ENCODE data around the gene GJD3.

The GJD3 gene

GRCh38 chr17:40340880-40341807 lies 23.4 kb downstream of the GJD3 start:
- DNase-seq (ENCODE audit: low spot score): peak; percentile 85

- DNase-seq (ENCODE audit: low spot score): no peak
These were observed 24.2 kb downstream of the GJD3 start for GRCh38 chr17:40340327-40340726.

DNA sequence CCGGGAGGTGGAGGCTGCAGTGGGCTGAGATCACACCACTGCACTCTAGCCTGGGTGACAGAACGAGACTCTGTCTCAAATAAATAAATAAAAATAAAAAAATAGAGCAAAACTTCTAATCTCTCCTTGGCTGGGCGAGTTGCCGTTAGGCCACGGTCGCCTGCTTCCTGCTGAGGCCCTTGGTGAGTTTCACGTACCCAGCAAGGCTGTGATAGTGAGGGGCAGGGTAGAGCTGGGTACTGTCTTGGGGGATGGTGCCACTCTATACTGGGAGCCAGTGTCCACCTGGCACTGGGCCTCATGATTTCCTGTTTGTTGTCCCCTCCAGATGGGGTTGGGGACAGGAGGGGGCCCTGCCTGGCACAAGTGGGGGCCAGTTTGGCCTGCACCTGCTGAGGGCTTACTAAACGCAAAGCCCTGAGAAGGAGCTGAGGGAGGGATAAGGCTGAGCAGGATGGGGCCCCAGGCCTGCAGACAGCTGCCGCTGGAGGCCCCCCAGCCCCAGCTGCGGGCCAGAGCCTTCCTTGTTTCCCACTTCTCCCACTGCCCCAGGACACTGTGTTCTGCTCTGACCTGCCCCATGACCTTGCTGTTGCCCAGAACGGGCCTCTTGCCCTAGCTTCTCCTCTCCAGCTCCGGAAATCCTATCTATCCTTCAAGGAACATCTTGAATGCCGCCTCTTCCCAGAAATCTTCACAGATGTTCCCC lies 25.4 kb downstream of the GJD3 start:
- DNase-seq (ENCODE audit: low spot score): no peak

GRCh38 chr17:40338058-40338457 lies 26.5 kb downstream of the GJD3 start:
- DNase-seq (ENCODE audit: low spot score): no peak

DNA sequence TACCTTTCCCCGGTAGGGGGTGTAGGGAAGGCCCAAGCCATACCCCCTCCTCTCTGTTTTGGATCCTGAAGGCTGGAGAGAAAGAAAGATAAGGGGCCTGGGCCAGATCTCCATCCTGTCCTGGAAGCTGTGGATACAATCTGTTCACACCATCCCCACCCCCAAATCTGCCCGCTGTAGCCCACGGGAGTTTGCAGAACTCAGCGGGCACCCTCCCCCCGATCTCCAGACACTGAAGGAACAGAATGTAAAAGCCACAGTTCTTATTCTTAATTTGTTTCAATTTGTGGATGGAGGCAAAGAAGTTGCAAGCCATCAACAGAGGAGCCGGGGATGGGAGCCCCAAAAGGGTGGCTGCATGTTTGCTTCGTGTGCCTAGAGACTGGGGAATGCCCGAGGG lies 27.2 kb downstream of the GJD3 start:
- no peak for DNase-seq (ENCODE audit: low spot score)

GRCh38 chr17:40335620-40336019 lies 28.9 kb downstream of the GJD3 start:
- no peak for DNase-seq (ENCODE audit: low spot score)

GRCh38 chr17:40333781-40334448 lies 30.6 kb downstream of the GJD3 start:
- no peak for DNase-seq (ENCODE audit: low spot score)

GRCh38 chr17:40331743-40332641 lies 32.5 kb downstream of the GJD3 start:
- DNase-seq (ENCODE audit: low spot score): peak; percentile 56

DNA sequence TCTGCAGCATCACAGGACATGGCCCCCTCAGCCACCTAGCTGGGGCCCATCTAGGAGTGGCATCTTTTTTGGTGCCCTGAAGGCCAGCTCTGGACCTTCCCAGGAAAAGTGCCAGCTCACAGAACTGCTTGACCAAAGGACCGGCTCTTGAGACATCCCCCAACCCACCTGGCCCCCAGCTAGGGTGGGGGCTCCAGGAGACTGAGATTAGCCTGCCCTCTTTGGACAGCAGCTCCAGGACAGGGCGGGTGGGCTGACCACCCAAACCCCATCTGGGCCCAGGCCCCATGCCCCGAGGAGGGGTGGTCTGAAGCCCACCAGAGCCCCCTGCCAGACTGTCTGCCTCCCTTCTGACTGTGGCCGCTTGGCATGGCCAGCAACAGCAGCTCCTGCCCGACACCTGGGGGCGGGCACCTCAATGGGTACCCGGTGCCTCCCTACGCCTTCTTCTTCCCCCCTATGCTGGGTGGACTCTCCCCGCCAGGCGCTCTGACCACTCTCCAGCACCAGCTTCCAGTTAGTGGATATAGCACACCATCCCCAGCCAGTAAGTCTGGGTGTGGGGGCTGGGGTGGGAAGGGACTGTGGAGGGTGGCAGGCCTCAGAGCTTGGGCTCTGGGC lies 33.6 kb downstream of the GJD3 start:
- DNase-seq (ENCODE audit: low spot score): no peak

- no peak for DNase-seq (ENCODE audit: low spot score)
These were observed 34.4 kb downstream of the GJD3 start for GRCh38 chr17:40329839-40330794.

- no peak for DNase-seq (ENCODE audit: low spot score)
These were observed 36.2 kb downstream of the GJD3 start for GRCh38 chr17:40328386-40328766.

DNA sequence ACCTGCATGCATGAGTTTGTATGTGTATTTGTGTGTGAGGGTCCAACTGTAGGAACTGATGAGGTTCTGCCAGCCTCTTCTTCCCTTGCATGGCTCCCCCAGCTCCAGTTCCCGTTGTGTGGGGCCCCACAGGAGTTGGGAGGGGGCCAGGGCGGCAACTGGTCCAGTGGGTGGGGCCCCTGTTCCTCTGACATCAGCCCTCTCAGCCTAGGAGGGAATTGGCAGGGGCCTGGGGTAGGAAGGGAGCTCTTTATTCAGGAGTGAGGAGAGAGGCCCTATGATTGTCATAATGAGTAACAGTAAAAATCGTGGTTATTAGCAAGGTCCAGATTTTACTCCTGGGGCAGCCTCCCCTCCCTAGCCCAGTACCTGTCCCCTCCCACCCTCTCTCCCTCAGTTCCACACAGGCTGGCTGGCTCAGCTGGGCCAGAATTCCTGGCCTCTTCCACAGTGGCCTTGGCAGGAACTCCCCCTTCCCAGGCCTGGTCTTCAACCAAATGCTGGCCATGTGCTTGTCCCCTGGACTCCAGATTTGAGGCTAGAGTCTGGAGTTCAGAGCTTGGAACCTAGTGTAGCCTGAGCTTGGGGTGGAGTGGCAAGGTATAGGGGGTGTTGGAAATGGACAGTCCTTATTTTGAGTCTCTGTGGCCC lies 36.7 kb downstream of the GJD3 start:
- no peak for DNase-seq (ENCODE audit: low spot score)

- no peak for DNase-seq (ENCODE audit: low spot score)
These were observed 37.2 kb downstream of the GJD3 start for GRCh38 chr17:40327244-40327729.

- DNase-seq (ENCODE audit: low spot score): no peak
These were observed 37.7 kb downstream of the GJD3 start for GRCh38 chr17:40326832-40327199.

- no peak for DNase-seq (ENCODE audit: low spot score)
These were observed 38.3 kb downstream of the GJD3 start for GRCh38 chr17:40326014-40326831.

DNA sequence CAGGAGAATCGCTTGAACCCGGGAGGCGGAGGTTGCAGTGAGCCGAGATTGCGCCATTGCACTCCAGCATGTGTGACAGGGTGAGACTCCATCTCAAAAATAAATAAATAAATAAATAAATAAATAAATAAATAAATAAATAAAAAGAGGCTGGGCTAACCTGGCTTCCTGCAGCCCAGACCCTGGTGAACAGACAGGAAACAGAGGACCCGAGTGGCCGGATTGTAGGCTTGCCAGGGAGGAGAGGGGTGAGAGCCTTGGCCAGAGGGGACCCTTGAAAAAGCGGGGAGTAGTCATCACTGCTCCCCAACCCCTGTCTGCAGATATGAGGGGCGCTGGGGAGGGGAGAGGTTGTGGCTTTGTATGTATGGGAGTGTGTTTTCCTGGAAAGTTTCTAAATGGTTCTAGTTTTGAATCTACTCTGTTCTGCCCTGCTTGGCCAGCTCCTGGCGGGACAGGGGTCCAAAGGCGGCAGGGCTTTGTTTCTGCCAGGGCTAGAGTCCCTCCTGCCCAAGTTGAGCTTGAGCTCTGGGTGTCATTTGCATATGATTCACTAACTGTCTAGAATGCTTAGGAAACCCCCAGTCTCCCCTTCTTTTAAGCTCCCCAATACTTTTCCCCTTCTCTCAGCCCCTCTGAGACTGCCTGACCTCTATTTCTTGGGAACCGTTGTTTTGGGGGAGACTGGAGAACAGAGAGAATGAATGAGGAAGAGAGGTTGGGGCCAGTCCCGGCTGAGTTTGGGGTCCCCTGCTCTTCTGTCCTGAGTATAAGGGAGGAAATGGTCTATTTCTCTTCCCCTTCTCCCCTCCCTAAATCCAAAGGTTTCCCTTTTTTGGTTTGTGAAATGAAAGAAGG lies 39.2 kb downstream of the GJD3 start:
- DNase-seq (ENCODE audit: low spot score): no peak

Data from iPS-NIHi11 (cell line).